GM11168 (cell line): ENCODE results near the gene AEBP2.
"Not testable (repeated sequence)": the region's sequence is repeated elsewhere in the genome, so short reads cannot be mapped to it uniquely, and the experiment has no call there.

ENCODE experiments used
- in situ Hi-C: fragments of 300-500 bp; cut with MboI; formaldehyde crosslinking; loops from one replicate; pipeline ENCODE4 v1.12.0; 2022; ENCODE audit warnings: low sequenced_read_pairs; ENCODE audit not compliant: unreplicated experiment

Gene AEBP2, protein sequence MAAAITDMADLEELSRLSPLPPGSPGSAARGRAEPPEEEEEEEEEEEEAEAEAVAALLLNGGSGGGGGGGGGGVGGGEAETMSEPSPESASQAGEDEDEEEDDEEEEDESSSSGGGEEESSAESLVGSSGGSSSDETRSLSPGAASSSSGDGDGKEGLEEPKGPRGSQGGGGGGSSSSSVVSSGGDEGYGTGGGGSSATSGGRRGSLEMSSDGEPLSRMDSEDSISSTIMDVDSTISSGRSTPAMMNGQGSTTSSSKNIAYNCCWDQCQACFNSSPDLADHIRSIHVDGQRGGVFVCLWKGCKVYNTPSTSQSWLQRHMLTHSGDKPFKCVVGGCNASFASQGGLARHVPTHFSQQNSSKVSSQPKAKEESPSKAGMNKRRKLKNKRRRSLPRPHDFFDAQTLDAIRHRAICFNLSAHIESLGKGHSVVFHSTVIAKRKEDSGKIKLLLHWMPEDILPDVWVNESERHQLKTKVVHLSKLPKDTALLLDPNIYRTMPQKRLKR

DNA sequence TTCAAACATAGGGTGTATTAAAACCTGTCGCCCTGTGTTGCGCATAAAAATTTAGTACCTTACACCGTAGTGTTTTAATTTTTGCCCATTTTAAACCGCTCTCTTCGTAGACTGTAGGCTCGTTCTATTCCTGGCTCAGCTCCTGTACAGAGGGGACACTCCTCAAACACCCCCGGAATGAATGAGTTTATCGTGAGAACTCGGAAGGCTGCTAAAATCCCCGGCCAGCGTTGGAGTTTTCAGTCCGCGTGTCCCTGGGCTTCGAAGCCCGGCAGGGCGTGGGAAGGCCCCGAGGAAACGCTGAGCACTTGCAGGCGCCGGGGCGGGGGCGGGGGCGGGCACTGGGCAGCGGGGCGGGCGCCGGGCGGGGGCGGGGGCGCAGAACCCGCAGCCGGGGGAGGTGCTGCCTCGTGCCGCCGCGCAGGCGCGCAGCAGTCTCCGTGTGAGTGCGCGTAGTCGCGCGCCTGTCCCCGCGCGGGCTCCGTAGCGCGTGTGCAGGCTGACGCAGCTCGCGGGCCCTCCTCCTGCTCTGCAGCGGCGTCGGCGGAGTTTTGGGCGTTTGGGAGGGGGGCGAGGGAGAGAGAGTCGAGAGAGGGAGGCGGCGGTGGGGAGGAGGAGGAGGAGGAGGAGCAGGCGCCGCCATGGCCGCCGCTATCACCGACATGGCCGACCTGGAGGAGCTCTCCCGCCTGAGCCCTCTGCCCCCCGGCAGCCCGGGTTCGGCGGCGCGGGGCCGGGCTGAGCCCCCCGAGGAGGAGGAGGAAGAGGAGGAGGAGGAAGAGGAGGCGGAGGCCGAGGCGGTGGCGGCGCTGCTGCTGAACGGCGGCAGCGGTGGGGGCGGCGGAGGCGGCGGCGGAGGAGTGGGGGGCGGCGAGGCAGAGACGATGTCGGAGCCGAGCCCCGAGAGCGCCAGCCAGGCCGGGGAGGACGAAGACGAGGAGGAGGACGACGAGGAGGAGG is at the start of gene AEBP2:
AEBP2 (plus strand) TSS at position 434 of the 960 bp plus-strand sequence; CDS start at position 642, 208 bp downstream.
- in situ Hi-C loops, result no loop called here

DNA sequence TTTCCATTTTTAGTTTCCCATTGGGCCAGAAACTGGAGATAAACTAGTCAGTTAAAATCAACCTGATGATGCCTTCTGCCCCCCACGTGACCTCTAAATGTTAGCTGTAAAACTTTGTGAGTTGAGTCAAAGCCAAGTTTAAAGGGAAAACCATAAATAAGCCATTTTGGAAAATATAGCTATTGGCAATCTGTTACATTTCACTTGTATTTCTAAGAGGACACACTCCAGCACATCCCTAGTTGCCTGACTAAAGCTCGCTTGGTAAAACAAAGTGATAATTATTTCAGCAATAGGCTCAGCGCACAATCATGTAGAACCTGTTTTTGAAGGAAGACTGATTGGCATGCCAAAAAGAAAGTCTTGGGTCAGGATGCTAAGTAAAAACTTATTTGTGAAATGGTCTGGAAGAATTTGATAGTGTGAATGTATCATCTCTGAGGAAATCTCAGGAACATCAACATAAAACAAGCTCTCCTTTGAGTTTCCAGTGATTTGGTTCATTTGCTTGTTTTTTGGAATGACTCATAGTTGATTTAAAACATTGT is 49.2 kb upstream of the AEBP2 start:
- in situ Hi-C loops, result no loop called here

DNA sequence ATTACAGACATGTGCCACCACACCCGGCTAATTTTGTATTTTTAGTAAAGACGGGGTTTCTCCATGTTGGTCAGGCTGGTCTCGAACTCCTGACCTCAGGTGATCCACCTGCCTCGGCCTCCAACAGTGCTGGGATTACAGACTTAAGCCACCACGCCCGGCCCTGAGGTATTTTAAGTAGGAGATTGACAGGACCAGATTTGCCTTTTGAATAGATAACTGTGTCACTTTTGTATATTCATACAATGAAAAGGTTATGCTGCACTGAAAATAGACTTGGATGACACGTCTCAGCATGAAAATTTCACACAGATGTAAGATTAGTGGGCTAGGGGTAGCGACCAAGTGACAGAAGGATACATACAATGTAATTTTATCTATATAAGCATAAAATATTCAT is 46.6 kb upstream of the AEBP2 start:
- in situ Hi-C loops, result not testable (repeated sequence)

DNA sequence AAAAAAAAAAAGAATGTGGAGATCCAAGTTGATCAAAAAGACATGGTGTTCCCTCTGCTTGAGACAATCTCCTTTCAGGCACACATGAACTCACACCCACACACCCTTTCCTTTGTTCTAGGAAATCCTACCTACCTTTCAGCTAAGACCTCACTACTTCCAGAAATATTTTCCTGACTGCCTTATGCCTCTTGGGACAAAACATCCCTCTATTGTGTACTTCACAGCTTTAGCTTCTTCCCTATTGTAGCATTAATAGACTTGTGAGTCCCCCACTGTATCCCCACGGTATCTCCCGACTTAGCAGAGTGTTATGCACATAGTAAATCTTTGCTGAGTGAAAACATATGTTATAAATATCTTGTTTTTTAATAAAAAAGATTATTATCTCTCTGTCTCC is 44.9 kb upstream of the AEBP2 start:
- in situ Hi-C loops, result no loop called here

DNA sequence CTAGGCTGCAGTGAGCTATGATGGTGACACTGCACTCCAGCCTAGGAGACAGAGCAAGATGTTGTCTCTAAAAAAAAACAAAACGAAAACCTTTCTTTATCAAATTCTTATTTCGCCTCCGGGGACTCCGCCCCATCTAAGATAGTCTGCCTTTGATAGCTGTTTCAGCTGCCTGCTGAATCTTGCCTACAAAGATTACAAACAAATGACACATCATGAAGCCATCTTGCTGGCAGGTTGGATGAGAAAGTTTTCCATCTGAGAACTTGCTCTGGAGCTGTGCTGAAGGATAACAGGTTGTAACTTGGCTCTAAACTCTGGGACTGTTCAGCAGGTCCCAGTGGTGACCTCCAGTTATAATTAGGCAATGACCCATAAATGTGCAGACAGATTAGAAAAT is 41.8 kb upstream of the AEBP2 start:
- in situ Hi-C loops, result no loop called here

DNA sequence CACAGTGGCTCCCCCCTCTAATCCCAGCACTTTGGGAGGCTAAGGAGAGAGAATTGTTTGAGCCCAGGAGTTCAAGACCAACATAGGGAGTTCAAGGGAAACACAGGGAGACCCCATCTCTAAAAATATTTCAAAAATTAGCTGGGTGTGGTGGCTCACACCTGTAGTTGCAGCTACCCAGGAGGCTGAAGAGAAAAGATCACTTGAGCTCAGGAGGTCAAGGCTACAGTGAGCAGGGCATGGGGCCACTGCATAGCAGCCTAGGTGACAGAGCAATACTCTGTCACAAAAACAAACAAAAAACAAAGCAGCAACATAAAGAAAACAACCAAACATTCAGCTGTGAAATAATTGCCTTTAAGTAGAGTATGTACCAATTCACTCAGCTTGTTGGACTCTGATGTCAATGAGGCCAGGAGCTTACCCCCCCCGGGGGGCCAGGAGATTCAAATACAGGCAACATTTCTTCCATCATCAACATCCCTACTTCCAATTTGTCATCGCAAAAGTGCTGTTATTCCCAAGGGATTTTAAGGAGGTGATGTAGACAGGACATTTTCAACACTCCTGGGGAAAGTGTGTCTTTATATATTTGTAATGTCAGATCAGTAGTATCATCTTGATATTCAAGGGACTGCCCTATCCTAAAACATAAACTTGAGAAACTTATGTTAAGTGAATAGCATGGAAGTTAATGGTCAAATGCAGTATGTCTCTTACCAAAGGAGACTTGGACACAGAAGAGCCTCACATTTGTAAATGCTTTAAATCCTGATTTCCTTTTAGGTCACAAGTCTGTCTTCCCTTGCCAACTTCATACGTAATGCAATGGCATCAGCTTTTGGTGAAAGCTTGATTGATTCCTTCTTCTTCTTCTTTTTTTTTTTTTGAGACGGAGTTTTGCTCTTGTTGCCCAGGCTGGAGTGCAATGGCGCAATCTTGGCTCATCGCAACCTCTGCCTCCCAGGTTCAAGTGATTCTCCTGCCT is 40.6 kb upstream of the AEBP2 start:
- in situ Hi-C loops, result no loop called here

DNA sequence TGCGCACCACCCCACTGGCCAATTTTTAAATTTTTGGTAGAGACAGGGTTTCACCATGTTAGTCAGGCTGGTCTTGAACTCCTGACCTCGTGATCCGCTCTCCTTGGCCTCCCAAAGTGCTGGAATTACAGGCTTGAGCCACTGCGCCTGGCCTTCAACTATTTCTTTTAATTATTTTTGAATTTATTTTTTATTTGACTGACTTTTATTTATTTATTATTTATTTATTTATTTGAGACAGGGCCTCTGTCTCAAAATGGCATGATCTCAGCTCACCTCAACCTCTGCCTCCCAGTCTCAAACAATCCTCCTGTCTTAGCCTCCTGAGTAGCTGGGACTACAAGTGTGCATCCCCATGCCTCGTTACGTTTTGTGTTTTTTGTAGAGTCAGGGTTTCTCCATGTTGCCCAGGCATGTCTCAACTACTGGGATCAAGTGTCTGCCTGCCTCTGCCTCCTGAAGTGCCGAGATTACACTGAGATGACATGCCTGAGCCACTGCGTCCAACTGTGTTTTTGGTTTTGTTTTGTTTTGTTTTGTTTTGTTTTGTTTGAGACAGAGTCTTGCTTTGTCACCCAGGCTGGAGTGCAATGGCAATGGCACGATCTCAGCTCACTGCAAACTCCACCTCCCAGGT is 38.5 kb upstream of the AEBP2 start:
- in situ Hi-C loops, result not testable (repeated sequence)

DNA sequence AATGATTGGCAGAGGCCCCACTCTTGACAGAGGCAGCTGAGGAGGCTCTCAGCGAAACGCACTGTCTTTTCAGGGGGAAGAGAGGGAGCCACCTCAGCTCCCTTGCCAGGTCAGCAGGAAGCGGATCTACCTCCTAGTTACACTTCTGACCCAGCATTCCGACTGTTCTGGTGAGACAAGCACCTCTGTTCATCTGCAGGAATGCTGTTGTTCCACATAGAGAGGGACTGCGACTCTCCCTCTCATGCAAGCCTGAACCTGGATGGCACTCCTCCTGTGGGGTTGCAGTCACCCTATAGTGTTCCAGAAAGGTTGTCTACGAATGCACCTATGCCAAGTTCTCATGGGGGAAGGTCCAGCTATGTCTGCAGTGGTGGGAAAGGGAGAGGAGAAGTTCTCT is 37.1 kb upstream of the AEBP2 start:
- in situ Hi-C loops, result no loop called here

DNA sequence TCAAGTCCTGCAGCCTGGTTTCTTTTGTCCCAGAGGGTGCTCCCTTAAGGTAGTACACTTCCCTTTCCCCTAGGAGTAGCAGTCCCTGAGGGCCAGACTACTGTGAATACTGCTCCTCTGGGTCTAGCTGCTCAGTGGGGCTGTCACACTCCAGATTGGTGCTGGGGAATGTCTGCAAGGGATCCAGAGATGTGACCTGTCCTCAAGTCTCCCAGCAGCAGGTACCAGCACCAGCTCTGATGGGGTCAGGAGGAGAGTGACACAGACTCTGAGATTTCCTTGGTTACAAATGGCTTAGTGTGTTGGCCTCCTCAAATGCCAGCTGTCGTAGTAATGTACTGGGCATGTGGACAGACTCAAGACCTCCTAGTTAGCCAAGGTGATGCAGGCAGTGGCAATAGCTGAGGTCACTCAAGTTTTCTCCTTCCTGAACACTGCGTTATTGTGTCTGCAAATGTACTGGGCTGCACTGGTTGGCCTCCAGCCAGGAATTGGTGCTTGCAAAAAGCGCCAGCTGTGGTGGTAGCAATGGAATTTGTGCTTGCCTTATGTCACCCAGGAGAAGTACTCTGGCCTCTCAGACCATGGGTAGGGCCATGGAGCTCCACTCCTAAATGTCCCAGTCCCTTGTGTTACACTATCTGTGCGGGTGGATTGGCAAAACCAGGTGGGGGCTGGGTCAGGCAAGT is 36.4 kb upstream of the AEBP2 start:
- in situ Hi-C loops, result no loop called here

DNA sequence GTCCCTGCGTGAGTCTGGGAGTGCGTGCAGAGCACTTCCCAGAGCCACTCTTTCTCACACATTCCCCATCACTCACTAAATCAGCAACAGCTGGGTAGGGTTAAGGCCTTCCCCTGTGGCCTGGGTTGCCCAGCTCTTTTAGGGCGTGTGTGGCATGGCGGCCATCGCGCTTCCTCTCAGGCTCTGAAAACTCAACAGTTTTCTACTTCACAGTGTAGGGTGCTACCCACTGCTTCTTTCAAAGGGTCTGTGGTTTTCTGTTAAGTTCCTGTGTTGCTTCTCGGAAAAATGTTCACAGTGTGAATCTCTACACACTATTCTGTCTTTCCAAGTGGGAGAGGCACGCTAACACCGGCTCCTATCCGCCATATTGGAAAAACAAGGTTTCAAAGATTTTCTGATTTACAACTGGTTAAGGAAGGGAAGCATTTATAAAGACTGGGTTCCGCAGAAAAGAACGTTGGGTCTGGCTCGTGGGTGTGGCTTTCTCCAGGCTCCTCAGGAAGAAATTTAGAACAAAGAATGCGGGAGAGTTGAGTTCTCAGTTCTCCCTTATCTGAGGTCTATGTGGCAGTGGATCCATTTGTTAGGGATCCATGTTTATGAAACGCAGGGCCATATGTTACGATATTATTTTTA is 34.9 kb upstream of the AEBP2 start:
- in situ Hi-C loops, result no loop called here

DNA sequence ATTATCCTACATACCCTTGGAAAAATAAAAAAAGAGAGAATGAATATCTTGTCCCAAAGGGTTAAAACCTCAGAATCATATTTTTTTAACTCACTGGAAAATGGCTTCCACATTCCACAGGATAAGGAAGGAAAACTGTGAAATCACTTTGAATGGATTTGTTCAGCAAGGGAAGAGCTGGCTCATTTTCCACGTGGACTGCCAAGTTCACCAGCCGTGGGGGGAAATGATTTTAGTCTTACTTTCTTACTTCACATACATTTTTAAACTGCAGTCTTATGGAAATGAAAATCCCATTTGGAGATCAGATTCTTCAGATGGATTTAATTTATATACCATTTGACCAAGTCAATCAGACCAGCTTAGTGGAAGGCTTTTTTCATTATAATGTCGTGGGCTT is 29.9 kb upstream of the AEBP2 start:
- in situ Hi-C loops, result no loop called here

DNA sequence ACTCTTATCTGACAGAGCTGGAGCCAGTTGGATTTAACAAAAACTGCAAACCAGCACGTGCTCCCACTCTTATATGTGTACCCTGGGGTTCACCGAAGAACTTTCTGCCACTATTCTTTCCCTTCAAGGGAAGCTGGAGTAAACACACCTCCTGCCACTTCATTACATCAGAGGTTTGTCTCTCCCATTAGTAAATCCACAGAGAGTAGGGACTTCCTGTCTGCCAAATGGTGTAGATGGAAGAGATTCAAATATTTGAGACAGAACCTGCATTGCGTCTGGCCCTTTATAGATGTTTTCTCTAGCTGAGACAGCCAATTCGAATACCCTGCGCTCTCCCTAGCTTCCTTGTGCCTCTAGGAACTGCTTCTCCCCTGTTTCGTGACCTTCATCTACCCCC is 29.1 kb upstream of the AEBP2 start:
- in situ Hi-C loops, result no loop called here

DNA sequence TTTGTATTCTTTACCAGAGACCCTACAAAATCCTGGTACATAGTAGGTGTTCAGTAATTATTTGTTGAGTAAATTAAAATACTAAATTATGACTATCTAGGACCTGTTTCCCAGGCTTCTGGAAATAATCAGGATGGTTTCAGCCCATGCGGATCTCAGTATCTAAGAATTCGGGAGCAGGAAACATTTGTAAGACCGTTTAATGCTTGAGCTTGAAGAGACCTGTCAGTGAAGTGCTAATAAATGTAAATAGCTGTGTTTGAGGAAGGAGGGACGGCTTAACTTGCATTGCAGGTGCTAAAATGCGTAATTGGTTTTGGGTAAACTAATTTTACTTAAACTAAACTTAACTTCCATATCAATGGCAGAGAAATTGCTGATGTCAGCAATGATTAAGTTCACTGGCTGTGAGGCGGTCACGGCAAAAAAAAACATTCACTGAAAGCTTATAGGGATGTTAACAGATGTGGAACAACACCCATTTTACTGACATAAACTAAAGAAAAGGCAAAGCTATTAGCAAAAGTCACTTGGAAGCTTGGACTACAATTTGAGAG is 28.6 kb upstream of the AEBP2 start:
- in situ Hi-C loops, result no loop called here

DNA sequence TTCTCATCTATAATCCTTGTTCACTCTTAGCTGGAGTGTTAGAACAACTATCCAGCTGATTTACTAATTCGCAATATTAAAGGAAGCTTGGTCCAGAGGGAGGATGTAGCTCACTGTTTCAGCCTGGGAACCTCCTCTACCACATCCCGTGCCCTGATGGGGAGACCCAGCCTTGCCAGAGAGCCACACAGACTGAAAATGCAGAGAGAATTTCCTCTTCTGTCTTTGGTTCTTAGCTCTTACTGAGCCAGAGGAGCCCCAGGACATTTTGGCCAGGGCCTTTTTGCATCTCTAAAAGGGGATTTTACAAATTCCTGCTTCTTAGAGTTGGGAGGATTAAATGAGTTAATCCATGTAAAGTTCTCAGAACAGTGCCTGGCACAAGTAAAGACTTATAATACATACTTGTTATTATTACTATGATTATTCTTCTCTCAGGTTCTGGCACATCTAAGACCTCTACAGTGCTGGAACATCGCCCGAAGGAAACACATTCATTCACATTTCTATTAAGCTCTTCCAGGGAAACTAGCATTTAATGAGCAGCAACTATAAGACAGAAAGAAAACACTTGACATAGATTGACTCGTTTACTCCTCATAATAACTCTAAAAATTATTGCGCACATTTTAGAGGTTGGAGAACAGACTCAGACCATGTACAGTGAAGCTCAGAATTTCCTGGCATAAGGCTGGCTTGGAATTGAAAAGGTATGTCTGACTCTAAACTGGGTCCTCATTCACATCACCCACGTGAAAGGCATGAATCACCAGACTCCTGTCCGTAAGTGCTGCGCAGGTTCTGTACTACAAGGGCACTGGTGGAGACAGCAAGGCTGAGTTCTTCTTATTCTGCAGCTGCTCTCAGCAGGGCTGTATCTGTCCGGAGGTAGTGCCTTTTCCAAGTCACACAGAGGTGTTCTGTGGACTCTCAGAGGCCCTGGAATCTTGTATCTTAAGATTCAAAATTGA is 27.8 kb upstream of the AEBP2 start:
- in situ Hi-C loops, result no loop called here

DNA sequence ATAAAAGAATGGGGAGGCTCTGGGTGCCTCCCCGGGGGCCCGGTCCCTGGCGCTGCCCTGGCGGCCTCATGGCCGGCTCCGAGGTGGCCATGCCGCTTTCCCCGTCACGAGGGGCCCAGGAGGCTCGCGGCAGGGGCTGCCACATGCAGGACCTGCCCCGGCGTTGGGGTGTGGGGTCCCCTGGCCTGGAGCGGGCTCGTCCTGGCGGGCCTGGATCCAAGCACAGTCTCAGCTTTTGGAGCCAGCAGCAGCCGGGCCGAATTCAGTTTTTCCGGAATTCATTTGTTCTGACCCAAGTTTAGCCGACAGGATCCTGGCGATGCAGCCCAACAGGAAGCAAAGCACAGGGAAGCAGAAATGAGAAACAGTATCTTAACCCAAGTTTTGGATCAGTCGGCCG is 26.4 kb upstream of the AEBP2 start:
- in situ Hi-C loops, result no loop called here

DNA sequence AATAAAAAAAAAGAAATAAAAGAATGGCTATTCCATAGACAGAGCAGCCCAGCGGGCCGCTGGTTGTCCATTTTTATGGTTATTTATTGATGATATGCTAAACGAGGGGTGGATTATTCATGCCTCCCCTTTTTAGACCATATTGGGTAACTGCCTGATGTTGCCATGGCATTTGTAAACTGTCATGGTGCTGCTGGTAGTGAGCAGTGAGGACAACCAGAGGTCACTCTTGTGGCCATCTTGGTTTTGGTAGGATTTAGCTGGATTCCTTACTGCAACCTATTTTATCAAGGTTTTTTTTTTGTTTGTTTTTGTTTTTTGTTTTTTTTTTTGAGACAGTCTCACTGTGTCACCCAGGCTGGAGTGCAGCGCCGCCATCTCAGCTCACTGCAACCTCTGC is 25.7 kb upstream of the AEBP2 start:
- in situ Hi-C loops, result not testable (repeated sequence)

DNA sequence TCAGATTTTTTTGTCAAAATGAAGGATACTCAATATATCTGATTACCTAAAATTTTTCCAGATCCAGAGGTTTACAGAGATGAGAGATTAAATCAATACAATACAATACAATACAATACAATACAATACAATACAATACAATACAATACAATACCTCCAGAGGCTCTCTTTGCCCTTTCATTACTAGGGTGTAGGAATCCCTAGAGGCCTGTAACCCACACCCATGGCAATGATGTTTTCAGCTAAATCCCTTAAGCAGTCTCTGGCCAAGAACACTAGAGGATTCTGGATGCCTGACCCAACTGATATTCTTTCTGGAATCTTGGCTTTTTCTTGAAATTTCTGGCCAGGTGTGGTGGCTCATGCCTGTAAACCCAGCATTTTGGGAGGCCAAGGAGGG is 23.7 kb upstream of the AEBP2 start:
- in situ Hi-C loops, result no loop called here
